Measurements from ENCODE around the gene VAT1L.
A peak's percentile ranks its signal among the peaks of the same experiment; 100 is the strongest.
"Not testable (repeated sequence)": the region's sequence is repeated elsewhere in the genome, so short reads cannot be mapped to it uniquely, and the experiment has no call there.

The VAT1L gene

DNA sequence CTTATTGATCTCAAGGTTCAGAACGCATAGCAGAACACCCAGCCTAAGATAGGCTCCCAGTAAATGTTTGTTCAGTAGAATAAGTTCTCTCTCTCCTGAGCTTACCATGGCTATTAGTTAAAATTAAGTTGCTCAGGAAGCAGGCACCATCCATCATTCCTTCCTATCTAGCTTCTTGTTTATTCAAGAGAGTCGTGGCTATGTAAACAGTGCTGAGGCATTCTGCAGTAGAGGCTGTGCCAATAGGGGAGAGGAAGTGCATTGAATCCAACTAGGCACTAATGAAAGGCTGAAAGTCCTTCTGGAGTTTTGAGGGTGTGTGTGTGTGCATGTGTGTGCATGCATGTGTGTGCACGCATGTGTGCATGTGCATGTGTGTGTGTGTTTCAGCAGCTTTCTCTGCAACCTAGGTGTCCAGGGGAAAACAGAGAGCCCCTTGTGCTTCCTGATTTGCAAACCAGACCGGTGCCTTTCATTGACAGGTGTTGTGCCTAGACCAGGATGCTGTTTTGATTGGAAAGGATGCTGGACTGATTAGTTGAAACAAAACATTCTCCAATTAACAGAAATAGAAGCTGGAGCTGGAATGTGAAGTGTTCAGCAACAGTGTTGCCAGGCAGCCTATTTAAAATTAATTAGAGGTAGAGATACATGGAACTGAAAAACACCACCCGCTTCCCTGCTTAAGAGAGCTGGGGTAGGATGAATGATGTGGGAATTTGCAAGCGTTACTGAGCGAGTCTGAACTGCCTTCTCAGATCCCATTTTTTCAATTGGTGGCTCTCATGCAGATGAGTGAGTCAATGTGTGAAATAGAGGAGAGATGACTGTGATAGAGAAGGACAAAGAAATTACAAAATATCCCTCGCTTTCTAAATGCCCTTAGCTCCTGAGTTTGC is 130.7 kb downstream of the VAT1L start:
- DNase-seq: no peak

DNA sequence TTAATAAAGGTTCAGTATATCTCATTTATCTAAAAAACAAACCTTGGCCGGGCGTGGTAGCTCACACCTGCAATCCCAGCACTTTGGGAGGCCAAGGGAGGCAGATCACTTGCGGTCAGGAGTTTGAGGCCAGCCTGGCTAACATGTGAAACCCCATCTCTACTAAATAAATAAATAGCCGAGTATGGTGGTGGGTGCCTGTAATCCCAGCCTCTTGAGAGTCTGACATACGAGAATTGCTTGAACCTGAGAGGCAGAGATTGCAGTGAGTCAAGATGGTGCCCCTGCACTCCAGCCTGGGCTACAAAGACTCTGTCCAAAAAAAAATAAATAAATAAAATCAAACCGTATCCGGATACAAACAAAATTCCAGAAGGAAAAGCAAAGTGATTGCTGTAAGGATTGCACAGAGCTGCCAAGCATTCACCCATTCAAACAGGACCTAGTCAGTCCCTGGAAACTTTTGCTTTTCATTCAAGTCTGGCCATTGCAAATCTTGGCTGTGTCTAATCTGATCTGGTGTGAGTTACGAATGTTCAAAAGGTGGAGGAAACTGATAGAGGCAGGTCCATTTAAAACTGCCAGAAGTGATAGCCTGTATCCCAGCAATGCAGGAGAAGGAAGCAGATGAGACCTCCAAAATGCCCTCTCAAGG is 131.5 kb downstream of the VAT1L start:
- no peak for DNase-seq

DNA sequence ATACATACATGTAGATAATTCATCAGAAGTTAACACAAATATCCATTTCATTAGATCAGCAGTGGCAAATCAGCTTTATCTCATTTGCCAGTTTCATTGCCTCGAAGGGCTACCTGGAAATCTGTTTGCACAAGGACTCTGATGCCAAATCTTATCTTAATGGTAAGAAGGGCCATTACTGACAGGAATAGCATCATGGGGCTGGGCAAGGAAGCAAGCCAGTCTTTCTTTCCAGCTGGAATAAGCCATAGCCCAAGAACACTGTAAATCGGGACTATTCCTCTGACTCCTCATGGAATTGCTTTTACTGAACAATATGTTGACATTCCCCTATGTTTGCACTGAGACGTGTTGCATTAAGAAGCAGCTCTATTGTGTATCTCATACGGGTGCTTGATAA is 132.6 kb downstream of the VAT1L start:
- no peak for DNase-seq

DNA sequence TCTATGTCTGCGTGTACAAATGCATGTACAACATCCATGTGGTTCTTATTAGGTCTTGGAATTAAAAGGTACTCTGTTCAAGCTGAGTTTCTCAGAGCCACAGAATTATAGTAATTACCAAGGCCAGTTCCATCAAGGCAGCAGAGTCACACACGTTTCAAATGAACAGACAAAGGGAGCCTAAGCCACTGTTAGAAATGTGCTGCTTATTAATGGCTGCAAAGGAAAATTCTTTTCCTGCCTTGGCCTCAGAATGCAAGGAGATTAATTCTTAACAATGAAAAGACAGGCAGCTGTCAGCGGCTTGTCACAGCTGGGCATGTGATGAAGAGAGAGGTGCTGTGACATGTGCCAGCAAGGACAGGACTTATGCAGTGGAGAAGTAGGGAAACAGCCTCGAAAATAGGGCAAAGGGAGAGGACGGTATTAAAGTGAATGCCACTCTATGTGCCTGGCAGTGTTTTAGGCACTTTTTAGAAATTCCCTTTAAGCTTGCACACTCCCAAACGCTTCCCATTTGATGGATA is 133.9 kb downstream of the VAT1L start:
- DNase-seq: no peak

DNA sequence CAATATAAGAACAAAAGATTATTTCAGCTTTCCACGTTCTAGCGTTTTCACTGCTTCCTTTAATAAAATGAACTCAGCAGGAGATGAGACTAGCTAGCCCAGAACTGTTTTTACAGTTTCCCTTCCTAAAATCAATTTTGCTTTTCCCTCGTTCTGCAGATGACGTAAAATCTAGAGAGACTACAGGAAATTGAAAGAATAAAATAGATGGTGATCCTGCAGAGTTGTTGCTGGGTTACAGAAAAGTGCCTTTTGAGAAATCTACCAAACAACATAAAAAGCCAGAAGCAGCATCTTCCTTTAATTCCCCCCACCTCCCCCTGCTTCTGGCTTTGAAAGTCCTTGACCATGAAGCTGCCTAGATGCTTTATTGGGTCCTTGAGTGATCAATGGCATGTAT is 137.2 kb downstream of the VAT1L start:
- no peak for DNase-seq

DNA sequence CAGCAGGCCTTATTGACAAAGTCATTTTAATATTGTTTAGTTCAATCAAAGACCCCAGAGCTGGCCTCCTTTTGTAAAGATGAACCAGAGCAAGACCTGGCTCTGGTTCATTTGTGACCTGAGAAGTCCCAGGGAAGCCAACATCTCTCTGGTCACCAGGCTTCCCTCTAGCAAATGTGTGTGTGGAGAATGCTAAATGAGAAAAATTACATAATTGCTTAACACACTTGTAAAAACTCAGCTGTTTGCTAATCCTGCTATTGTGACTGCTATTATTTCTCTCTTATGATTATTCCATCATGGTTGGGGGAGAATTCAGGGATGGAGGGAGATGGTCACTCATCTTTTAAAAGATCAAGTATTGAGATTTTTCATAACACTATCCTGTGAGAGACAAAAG is 139.7 kb downstream of the VAT1L start:
- DNase-seq: no peak

DNA sequence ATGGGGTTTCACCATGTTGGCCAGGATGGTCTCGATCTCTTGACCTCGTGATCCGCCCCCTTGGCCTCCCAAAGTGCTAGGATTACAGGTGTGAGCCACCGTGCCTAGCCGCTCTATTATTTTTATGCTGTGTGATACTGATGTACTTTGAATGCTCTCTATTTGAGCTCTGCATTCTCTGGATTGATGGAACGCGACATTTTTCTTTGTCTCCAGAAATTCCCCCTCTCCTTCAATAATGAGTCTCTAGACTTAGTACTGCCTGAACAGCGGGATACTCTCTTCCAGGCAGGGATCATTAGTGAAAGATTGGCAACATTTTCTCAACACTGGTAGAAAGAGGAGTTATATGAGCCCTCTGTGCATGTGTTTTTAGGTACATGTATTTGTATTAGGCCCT is 140.6 kb downstream of the VAT1L start:
- DNase-seq: no peak

DNA sequence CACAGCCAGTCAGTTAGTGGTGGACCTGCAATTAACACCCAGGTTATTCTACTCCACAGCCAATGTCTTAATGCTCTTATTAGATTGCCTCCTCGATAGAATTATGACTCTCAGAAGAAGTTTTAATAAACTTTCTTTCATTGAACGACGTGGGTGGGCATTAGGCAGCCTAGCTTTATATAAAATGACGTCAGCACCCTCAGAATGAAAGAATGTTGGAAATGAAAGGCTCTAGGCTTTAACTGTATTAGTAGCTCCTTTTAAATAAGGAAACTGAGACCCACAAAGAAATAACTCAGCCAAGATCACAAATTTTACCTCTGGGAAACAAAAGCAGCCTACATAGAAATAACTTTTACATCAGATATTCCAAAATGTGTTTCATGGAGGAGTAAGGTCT is 142.7 kb downstream of the VAT1L start:
- DNase-seq: no peak

DNA sequence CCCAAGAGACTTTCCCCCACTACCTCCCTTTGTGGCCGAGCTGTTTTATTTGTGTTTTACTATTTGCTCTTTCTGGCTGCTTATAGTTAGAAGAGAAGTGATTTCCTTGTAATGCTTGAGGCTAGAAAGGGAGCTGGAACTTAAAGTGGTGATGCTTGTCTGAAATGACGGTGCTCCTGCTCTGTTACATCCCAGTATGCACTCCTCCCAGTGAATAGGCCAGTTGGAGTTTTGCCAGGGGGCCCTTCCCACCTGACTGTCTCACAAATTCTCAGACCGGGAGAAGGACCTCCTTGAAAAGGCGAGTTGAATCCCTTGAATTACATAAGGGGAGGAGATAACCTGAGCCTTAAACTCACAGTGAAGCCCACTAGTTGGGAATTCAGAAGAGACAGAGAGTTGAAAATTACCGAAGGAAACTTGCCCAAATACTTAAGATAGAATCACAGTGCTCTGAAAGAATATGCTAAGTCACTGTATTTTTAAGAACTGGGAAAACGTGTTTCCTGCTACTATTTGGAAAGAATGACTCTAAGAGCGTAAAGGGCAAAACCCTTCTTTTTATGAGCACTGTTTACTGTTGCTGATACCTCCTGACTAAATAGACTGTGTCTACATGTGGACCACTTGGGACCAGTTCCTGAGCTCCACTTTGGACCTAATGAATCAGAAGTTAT is 149.2 kb downstream of the VAT1L start:
- no peak for DNase-seq

DNA sequence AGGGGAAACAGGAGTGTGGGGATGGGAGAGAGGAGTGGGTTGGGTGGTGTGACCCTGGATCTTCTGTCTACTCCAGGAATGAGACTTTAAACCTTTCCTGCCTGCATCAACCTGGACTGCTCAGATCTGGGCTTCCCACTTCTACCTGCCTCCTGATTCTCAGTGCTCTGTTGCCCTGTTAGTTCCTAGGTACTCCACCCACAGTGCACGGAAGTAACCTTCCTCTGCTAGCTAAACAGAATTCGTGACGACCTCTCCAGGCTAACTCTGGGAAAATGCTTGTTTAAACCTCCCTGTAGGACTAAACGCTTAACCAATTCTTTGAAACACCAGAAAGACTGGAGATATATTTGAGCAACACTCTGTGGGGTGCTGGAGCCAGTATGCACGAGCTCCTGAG is 150.5 kb downstream of the VAT1L start:
- no peak for DNase-seq

DNA sequence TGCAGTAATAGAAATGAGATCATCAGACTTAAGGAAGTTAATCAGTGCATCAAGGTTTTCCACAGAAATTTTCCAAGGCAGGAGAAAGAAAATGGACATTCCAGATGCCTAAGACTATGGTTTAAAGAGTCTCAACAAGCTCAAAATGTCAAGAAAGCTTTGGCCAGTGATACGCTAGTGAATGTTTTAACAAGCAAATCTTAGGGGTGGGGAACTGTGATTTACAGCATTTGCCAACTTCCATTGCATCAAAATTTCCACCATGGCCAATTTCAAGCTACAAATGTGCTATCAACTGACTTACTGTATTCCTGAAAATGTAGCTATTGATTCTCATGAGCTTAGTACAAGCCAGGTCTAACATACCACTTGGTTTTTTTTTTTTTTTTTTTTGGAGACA is 151.6 kb downstream of the VAT1L start:
- DNase-seq: no peak

DNA sequence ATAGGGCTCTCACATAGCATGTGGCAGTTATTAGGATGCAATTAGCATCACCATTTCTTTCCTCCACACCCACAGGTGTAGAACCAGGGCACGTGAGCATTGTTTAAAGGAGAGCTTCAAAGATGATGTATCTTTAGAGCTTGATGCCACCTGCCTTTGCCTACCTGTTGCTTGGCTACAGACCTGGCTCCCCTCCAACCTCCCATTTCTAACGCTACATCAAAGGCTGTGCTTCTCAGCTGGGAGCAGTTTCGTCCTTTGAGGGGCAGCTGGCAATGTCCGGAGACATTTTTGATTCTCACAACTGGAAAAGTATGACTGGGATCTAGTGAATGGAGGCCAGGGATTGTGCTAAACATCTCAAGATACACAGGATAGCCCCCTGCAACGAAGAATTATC is 155.4 kb downstream of the VAT1L start:
- DNase-seq: no peak

DNA sequence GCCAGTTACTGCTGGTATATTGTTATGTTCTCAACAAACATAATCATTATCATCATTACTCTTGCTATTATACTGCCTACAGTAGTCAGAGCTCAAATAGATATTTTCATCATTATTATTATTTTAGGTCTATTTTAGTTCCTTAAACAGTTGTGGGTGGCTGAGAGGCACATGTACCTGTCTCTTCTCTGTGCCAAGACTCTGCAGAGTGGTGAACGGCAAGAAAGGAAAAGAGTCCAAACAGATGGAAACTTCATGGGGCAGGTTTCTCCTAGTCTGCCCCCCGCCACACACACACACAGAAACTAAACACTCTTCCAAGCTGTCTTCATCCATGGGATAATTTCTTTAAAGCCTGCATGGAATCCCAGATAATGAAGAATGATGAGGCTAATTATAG is 156.3 kb downstream of the VAT1L start:
- DNase-seq: no peak

DNA sequence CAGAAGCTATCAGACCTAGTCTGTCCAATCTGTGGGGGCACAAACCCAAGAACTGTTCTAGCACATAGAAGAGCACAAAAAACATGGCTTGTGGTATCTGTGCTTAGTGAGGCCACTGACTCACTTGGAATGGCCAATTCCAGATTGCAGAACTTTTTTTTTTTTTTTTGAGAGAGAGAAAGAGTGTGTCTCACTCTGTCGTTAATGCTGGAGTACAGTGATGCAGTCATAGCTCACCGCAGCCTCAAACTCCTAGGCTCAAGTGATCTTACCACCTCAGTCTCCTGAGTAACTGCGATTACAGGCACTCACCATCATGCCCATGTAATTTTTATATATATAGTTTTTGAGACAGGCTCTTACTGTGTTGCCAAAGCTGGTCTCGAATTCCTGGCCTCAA is 156.8 kb downstream of the VAT1L start:
- DNase-seq: no peak

DNA sequence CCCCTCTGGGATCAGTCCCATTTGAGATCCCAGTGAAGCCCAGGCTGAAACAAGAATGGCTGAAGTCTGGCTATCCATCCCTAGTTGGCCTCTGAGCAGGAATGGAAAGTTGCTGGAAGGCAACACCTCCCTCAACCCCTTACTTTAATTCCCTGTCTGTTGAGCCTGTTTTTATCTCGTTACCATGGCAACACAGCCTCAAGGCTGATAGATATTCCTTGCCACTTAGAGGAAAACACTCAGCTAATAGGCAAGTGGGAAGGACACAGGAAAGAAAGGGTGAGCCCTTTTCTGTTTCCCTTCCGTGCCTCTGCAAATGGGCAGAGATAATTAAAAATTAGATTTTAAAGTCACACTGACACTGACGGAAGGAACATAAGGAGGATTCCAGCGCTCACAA is 158.5 kb downstream of the VAT1L start:
- no peak for DNase-seq

DNA sequence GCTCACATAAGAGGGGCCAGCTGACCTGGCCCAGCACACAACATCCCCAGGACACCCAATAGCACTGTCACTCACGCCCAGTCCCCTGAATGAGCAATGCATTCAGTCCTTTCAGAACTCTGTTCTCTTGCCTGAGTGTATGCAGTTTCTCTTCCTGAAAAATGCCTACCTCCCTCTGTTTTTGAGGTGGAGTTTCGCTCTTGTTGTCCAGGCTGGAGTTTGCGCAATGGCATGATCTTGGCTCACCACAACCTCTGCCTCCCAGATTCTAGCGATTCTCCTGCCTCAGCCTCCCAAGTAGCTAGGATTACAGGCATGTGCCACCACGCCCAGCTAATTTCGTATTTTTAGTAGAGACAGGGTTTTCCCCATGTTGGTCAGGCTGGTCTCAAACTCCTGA is 159.2 kb downstream of the VAT1L start:
- DNase-seq: not testable (repeated sequence)

DNA sequence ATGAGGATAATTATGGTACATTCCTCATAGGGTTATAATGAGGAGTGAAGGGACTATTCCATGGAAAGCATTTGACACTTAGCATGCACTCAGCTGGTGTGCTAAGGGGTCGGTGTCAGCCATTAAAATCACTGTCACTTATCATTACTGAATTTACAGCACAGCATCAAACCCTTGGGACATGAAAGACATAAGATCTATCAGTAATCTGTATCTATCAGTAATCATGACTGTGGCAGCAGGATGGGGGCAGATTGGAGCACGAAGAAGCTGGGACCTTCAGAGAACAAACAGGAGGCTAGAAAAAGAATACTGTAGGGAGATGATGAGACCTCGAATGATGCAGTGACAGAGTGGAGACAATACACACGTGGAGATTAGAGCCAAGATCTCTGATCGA is 160.5 kb downstream of the VAT1L start:
- DNase-seq: no peak

DNA sequence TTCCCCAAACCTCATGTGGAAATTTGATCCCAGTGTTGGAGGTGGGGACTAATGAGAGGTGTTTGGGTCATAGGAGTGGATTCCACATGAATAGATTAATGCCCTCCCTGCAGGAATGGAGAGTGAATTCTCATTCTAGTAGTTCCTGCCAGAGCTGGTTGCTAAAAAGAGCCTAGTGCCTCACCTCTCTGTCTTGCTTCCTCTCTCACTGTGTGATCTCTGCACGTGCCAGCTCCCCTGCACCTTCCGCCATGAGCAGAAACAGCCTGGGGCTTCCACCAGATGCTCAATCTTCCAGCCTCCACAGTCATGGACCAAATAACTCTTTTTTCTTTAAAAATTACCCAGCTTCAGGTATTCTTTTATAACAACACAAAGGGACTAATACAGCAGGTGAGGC is 161.1 kb downstream of the VAT1L start:
- DNase-seq: no peak

DNA sequence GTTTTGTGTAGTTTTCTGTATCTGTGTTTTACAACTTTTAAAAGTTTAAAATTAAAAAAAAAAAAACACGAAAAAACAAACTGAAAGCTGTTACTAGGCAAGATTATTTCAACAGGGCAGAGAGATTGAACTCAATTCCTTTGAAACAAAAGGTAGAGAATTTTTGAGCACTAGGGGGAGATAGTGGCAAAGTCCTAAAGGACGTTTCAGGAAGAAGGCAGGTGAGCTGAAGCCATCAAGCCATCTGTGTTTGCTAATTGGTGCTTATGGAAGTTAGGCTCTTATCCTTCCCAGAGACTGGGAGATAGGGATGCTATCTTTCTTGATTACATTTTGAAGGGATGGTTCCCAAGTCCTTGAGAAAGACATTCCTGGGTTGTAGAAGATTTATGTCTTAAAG is 163.4 kb downstream of the VAT1L start:
- peak; percentile 56 for DNase-seq

DNA sequence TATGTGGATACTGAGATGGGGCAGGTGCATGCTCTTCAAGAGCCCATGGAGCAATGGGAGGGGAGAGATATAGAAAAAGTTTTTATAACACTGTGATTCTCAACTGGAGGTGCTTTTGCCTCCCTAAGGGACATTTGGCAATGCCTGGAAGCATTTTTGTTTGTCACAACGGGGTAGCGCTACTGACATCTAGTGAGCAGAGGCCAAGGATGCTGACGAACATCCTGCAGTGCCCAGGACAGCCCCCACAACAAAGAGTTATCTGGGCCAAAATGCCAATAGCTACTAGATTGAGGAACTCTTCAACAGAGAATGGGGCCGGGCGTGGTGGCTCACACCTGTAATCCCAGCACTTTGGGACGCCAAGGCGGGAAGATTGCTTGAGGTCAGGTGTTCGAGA is 166.8 kb downstream of the VAT1L start:
- DNase-seq: no peak

DNA sequence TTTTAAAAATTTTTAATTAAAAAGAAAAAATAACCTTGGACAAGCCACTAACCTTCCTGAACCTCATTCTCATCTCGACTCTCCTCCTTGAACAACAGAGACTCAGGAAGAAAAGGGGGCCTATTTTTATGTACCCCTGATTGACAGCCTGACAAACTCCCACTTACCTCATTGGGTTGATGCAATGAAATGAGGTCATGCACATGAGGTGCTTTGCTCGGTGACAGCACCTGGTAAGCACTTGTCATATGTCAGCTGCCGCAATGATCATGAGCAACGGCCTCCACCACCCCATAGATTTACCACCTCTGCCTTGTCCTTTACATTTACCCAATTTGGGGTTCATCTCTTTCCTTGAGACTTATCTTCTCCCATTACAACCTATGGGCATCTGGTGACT is 167.9 kb downstream of the VAT1L start:
- DNase-seq: no peak

DNA sequence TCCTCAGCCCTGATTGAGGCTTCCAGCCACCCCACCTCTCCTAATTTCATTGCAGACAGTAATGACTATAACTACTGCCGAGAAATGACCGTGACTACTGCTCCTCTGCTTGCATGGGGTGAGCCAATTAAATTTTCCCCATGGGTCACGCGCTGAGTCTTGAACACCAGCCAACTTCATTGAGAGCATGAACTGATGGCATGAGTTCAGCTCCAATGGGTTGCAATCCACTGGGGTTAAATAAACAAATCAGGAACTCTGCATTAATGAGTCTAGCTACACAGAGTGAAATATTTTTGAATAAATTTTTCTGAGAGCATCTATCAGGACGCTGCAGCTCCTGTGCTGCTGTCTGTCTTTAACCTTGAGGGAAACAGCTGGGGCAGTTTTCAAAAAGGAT is 172.4 kb downstream of the VAT1L start:
- DNase-seq: no peak

DNA sequence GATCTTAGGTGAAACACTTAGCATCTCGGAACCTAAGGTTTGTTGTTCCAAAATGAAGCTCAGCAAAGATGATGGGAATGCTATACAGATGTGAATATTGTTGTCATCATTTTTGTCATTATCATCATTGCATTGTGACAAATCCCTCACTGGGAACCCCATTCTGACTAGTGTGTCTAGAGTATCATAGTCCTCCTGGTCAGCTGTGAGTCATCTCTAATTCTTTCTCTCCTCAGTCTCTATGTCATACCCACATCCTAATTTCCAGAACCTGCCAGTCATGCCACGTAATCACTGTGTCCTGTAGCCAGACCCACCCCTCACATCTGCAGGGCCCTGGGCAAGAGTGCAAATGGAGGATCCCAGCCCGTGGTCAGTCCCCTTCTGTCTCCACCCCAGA is 173.4 kb downstream of the VAT1L start:
- no peak for DNase-seq

DNA sequence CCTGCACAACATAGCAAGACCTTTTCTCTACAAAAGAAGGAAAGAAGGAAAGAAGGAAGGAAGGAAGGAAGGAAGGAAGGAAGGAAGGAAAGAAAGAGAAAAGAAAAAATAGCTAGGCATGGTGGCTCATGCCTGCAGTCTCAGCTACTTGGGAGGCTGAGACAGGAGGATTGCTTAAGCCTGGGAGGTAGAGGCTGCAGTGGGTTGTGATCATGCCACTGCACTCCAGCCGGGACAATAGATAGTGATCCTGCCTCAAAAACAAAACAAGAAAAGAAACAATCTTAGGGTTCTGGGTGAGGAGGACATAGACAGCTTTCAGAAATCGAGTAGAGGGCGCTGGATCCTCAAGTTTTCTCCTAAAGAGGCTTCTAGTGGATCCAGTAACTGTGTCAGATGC is 174.3 kb downstream of the VAT1L start:
- no peak for DNase-seq

Data from 8988T (cell line).